ENCODE data around the gene CNTRL.

Gene CNTRL

DNA sequence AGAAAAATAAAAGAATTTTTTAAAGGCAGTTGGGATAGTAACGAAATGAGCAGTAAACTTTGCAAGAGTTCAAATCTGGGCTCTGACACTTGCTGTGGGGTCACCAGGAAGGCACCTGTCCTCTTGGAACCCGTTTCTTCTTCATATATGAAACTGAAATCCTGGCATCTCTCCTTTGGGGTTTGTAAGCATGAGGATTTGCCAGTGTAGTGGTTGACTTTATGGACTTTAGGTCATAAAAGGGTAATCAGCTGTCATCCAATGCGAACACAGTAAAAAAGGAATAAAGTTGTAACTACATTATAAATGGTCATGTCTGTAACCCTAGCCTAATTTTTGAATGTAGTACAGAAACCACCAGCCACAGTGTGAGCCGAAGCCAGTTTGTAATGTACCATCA is 125.6 kb downstream of the CNTRL start:
- DNase-seq (ENCODE audit: low read depth): no peak
- peak overlapping the region; percentile 93 for H3K4me3 ChIP-seq (ENCODE audit: low read depth, low read length)
- TF ChIP-seq, protein P1, sequence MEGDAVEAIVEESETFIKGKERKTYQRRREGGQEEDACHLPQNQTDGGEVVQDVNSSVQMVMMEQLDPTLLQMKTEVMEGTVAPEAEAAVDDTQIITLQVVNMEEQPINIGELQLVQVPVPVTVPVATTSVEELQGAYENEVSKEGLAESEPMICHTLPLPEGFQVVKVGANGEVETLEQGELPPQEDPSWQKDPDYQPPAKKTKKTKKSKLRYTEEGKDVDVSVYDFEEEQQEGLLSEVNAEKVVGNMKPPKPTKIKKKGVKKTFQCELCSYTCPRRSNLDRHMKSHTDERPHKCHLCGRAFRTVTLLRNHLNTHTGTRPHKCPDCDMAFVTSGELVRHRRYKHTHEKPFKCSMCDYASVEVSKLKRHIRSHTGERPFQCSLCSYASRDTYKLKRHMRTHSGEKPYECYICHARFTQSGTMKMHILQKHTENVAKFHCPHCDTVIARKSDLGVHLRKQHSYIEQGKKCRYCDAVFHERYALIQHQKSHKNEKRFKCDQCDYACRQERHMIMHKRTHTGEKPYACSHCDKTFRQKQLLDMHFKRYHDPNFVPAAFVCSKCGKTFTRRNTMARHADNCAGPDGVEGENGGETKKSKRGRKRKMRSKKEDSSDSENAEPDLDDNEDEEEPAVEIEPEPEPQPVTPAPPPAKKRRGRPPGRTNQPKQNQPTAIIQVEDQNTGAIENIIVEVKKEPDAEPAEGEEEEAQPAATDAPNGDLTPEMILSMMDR (IDR thresholded peaks at IDR 0.05; ENCODE audit: low read depth, low read length, missing control alignments): no peak

DNA sequence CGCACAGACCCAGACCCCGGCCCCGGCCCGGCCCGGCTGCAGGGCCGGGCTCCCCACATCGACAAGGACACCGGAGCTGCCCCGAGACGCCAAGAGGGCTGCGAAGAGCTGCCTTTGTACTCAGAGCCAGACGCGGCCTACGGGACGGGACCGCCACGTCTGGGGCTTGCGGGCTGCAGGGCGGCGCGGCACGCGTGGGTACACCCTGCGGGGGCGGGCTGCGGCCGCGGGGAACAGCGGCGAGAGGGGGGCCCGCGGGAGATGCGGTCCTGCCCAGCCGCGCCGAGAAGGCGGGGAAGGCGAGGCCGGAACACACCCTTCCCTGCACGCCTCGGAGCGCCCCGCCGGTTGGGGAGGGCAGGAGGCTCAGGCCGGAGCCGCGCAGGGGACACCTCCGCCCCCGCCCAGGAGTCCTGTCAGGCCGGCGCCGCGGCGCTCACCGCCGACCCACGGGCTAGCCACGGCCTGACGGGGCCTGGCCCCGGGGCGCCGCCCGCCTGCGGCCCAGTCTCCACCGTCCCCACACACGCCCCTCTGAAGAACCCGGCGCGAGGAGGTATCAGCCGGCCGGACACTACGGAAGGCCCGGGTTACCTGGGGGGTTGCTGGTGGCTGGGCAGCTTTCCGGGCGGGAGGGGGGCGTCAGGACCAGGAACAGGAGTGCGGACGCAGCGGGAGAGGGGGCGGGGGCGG is 126.4 kb downstream of the CNTRL start:
- no peak for DNase-seq (ENCODE audit: low read depth)
- H3K4me3 ChIP-seq (ENCODE audit: low read depth, low read length): peak overlapping the region; percentile 93
- TF ChIP-seq, protein P1 (IDR thresholded peaks at IDR 0.05; ENCODE audit: low read depth, low read length, missing control alignments): no peak

DNA sequence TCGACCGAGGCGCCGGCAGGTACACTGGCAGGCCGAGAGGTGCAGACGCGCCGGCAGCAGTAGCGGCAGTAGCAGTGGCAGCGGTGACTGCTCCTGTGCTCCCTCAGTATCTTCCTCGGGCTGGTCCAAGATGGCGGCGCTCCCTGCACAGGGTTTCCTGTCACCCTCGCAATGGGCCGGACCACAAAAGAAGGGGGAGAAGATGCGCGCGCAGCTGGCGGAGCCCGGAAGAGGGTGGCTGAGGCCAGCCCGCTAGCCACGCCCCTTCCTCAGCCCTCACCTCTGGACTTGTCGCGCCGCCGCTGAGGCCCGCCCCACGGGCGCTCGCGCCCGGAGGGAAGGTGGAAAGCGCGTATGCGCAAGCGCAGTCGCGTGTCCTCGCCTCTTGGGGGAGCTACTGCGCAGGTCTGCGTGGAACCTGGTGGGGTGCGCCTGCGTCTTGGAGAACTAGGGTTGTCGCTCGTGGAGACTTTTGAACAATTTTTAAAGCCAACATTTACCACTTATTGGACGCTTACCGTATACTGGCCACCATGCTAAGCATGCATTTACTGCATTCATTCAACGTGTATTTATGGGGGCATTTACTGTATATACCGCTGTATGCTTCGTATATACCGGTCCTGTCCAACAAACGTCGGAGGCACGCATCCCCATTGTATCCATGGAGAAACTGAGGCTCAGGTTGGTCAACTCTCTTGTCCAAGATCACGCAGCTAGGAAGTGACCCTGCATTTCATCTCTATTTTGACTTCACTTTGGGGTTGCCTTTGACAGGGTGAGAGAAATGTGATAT is 127.2 kb downstream of the CNTRL start, which contains the start of gene RAB14:
RAB14 (minus strand) TSS at position 132 of the 796 bp plus-strand sequence. CDS start 8,457 bp downstream, outside the sequence.
- TF ChIP-seq, protein P1 (IDR thresholded peaks at IDR 0.05; ENCODE audit: low read depth, low read length, missing control alignments): peak; percentile 71
- peak within 1 kb of the TSS; percentile 93 for H3K4me3 ChIP-seq (ENCODE audit: low read depth, low read length)
- peak; percentile 92 for DNase-seq (ENCODE audit: low read depth)

DNA sequence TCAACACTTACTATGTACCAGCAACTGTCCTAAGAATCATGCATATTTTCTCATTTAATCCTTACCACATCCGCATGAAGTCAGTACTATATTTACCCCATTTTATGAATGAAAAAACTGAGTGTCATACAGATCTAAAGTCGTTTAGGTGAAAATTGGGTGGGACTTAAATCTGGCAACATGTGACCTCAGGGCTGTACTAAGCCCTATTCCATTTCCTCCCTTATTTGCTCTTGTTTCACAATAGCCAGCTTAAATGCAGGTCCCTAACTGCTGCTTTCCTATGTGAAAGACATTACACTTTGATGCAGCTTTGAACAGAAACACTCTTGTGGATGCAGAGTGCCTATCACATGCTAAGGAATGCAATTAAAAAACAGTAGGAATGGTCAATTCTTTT is 129.4 kb downstream of the CNTRL start:
- TF ChIP-seq, protein P1 (IDR thresholded peaks at IDR 0.05; ENCODE audit: low read depth, low read length, missing control alignments): no peak
- no peak overlapping the region for H3K4me3 ChIP-seq (ENCODE audit: low read depth, low read length)
- DNase-seq (ENCODE audit: low read depth): no peak

DNA sequence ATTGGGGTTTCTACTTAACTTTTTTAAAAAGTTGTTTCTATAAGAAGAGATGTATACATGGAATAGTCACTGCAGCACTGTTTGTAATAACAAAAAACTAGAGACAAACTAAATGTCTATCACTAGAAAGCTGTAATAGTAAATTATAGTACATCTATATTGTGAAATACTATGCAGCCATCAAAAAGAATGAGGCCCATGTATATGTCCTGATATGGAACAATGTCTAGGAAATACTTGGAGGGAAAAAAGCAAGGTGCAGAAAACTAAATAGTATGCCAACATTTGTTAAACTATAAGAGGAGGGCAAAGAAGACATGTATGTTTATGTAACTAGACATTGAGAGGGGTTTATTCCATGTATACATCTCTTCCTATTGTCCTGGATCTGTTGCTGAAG is 129.9 kb downstream of the CNTRL start:
- TF ChIP-seq, protein P1 (IDR thresholded peaks at IDR 0.05; ENCODE audit: low read depth, low read length, missing control alignments): no peak
- DNase-seq (ENCODE audit: low read depth): no peak

DNA sequence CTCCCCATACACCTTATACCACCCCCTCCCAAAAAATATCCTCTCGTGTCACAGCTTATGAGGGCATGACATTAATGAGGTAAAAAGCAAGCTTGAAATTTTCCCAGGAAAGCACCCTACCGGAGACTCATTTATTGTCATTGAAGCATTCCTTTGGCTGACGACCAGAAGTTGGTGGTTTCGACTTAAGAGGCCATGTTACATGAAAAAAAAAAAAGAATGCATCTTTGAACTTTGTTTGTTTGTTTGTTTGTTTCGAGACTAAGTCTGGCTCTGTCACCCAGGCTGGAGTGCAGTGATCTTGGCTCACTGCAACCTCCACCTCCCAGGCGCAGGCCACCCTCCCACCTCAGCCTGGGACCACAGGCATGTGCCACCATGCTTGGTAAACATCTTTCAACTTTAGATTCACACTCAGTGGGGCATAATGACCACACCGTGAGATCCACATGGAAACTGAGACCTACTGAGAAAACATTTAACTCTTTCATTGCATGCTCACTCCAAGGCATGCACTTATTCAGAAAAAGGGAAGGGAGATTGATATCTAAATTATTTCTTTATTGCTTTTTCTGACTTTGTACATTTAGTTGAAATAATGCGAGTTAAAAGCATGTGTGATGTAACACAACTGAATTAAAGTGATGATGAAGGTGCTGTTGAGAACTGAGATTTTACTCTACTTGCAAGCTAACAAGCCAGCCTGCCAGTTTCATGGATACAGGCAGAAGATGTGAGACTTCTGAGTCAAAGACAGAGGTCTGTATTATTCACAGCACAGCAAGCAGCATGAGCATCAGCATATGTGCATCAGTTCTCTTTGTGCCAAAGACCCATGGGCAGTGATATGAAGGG is 132.0 kb downstream of the CNTRL start:
- no peak for DNase-seq (ENCODE audit: low read depth)
- no peak overlapping the region for H3K4me3 ChIP-seq (ENCODE audit: low read depth, low read length)
- TF ChIP-seq, protein P1 (IDR thresholded peaks at IDR 0.05; ENCODE audit: low read depth, low read length, missing control alignments): no peak

More for the DNA sequence above, 129.9 kb downstream of the CNTRL start:
- H3K4me3 ChIP-seq (ENCODE audit: low read depth, low read length): no peak overlapping the region
